Activated gamma-delta T cell treated with anti-CD3 and anti-CD28 coated beads, Interleukin-2, amount 50 U/mL, for 16 hours (primary cell): ENCODE data around the gene HIRA.

Experiments
- DNase-seq: peaks from one replicate; pipeline ENCODE4 v3.0.0-alpha.2; 2020; ENCODE audit warnings: low read depth

HIRA gene

GRCh38 chr22:19410941-19411689, 20.4 kb downstream of the HIRA start:
- no peak for DNase-seq

DNA sequence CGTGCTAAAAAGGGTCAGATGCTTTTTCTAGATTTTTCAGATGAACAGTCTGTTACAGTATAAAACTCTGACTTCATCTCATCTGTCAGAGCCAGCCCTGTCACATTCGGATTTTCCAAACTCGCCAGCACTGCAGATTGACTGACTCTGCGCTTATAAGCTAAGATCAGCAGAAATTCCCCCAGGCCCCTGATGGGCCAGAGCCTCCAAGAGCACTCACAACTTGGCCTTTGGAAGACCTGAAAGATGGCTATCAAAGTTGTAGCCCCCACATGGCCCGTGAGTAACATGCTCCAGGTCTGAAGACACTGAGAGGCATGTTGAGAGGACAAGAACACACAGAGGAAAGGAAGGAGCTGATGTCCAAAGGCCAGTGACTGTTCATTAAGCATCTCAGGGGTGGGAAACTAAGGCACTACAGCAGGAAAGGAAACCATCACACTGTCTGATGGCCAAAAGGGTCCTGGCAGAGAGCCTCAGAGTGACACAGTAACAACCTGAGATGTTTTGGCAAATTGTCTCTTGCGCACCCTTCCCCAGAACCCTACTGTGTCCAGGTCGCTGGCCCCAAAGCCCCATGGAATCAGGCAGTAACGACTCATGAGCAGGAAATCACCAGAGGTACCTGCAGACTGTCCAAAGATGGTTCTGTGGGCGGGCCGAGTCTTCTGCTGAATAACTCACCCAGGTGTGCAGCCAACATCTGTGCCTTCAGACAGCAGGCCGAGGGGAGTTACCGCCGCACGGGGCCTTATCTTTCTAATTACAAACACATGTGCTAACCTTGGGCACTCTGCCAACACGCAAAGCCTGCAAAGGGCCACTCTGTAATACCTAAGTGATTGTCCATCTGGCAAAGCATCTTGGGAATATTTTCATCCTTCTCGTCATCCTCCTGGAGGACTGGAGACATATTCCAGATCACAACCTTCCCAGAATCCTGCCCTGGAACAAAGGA, 23.6 kb downstream of the HIRA start:
- DNase-seq: no peak

GRCh38 chr22:19406846-19407245, 24.7 kb downstream of the HIRA start:
- DNase-seq: no peak

DNA sequence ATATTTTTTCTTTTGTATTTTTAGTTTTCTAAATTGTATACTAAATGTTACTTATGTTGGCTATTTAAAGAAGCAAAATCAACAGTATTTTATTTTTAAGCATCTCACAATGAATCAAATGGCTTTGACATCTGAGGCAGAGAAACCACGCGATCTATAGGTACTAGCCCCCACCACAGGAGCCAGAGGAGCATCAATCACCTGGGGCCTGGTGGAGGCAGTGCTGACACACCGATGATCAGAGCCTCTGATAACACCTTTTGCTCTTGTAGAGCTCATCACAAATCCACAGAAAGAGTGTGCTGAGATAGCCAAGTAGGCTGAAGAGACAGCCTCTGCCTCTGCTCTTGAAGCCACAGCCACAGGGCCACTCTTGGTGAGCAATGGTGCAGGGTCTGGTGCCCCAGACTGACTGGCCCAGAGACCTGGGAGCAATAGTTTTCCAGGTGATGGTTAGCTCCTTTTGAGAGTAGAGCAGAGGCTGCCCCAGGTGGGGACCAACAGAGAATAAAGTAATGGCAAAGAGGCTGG, 25.2 kb downstream of the HIRA start:
- no peak for DNase-seq

- no peak for DNase-seq
These were observed 25.9 kb downstream of the HIRA start for GRCh38 chr22:19405652-19406051.

- no peak for DNase-seq
These were observed 26.4 kb downstream of the HIRA start for GRCh38 chr22:19405133-19405532.

DNA sequence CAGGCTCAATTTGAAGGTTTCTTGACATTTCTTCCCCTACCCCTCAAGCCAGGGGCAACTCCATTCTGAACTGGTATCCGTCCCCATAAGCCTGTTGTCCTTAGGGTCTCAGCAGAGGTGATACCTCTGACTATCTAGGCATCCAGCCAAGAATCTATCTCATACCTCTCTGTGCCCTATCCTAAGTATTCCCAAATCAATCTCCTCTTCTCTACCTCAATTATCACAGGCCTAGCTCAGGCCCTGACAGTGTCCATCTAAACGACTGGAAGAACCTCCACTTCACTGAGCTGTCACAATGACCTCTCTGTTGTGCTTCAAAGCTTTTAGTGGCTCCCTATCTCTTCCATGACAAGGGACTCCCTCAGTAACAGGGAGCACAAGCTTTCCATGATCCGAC, 26.9 kb downstream of the HIRA start:
- no peak for DNase-seq

GRCh38 chr22:19402642-19403191, 28.8 kb downstream of the HIRA start:
- no peak for DNase-seq

DNA sequence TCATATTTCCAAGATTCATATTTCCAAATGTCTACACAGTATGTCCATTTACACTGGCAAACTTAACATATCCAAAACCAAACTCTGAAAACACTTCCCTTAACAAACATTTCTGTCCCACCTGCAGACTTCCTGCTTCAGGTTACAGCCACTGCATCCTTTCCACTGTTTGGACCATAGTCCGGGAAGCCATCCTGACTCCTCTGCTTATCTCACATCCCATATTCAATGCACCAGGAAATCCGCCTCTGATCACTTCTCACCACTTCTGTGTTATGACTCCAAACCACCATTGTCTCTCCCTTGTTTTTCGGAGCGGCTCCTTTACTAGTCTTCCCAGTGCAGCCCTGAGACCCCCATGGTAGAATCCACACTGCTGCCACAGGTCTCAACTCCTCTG, 30.1 kb downstream of the HIRA start:
- no peak for DNase-seq

GRCh38 chr22:19400881-19401280, 30.7 kb downstream of the HIRA start:
- DNase-seq: no peak

DNA sequence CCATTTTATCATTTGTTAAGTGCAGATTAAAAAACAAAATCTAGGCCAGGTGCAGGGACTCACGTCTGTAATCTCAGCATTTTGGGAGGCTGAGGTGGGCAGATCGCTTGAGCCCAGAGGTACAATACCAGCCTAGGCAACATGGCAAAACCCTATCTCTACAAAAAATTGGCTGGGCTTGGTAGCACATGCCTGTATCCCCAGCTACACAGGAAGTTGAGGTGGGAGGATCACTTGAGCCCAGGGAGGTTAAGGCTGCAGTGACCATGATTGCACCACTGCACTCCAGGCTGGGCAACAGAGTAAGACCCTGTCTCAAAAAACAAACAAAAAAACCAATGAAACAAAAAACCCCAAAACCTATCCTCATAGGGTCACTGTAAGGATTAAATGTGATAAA, 32.9 kb downstream of the HIRA start:
- DNase-seq: no peak

DNA sequence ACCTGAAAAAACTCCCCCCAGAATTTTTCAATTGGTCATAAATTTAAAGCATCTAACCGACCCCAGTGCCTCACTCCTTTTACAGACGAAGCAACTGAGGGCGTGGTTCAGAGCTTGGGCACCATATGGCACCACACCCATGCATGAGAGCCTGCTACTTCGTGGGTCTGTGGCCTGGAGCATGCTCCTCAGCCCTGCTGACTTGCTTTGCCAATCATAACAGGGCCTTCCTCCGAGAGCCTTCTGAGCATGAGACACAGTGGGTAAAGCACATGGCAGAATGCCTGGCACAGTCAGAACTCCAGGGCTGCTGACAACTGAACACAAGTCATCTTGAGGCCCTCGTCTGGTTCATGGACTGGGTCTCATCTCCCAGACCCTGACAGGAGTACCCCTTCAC, 33.3 kb downstream of the HIRA start:
- no peak for DNase-seq

DNA sequence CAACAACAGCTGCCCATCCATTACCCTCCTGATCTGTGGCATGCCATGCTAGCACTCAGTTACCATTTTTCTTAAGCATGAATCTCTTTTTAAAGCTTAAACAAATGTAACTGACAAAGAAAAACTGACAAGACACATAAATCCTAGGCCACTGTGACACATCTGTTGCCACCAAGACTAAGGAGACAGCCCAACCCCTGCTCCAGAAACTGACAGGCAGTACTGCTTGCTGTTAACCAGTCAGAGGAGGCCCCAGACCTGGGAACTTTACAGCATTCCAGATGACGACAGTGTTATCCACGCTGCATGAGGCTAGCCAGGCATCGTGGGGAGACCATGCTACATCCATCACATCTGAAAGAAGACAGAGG, 33.8 kb downstream of the HIRA start:
- DNase-seq: no peak

GRCh38 chr22:19396934-19397733, 34.4 kb downstream of the HIRA start:
- DNase-seq: no peak

DNA sequence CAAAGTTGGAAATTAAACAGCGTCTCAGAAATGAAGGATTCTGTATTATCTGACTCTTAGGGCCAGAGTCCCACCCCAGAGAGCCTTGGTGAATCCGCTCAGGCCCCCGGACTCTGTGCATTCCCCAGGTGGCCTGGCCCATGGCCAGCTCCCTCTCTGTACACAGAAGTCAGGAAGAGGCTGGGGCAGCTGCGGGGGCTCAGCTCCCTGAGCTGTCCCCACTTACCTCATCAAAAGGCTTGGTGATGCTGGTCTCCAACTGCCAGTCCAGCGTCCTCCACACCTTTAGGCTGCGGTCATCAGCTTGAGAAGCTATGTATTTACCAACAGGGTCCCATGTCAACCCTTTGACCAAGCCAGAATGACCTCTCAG, 35.0 kb downstream of the HIRA start:
- DNase-seq: no peak

DNA sequence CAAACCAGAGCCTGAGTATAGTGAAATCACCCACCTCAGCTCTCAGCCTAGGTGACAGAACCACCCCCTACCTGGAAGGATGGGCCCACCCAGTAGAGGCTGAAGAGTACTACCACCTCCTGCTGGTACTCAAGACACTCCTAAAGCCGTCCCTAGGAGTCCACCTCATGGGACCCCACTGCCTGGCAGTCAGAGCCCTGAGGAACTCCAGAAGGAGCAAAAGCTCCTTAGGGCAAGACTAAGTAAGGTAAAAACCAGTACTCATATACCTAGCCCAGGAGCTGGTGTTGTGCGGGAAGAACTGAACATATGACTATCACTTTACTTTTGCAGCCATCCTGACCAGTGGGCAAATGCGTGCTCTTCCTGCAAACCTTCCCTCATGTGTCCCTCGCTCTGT, 36.3 kb downstream of the HIRA start:
- DNase-seq: no peak

DNA sequence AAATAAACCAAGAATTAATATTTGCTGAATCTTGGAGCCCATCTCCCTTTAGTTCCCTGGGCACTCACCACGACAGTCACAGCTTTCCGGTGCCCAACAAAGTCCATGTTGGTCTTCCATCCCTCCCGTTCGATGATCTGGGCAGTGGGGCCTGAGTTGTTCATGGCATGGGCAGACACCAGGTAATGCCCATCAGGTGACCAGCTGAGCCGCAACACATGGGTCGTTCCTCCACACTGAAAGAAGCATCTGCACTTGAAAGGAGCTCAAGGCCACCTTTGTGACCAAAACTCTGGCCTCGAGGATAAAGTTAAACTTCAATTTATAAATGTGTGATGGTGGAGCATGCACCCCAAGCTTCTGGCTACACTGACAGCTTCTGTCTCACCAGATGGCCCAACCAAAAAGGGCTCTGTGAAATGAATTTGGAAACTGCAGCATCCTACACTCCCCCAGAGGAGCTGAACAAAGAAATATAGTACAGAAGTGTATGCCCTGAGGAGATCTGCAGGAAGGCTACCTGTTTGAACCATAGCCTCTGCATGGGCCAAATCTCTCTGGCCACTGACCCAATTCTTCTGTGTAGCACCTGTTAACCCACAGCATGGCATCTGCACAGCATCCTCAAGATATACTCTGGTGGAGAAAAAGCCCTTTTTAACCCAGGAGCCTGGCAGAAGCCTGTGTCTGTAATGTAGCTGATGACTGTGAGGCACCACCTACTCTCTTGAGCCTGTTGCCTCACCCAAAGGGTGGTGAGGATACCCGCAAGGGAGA, 37.1 kb downstream of the HIRA start:
- DNase-seq: no peak

DNA sequence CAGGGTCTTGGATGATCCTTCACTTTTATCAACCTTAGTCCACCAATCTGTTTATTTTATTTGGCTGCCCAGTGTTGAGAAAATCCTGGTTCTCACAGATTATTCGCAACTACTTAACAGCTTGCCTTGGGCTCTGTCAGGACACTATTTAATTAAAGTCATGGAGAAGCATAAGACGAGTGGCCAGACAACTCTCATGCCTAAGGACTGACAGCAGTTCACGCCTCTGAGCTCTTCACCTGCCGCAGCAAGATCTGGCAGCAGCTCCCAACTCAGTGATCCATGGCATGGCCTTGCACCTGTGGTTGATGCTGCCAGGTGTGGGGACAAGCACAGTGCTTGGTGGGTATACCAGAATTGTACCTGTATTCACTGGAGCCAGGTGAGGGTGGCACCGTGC, 37.8 kb downstream of the HIRA start:
- no peak for DNase-seq

GRCh38 chr22:19387575-19387974, 44.0 kb downstream of the HIRA start:
- DNase-seq: no peak

- DNase-seq: no peak
These were observed 44.5 kb downstream of the HIRA start for GRCh38 chr22:19387038-19387437.

DNA sequence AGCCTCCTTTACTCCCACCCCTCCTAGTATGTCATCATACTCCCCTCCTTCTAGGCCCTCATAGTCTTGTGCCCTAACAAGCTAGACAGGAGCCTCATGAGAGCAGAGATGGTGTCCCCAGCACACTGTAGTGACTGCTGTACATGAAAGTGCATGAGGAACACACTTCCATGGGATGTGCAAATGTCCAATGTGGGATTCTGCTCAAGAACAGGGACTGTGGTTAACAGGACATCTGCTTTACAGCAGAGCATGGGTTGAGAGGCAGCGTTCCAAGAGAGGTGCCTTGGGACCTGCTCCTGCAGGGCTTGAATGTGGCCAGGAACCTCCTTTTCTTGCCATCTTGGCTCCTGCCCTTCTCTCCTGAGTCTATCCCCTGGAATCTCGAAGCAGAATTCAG, 45.3 kb downstream of the HIRA start:
- no peak for DNase-seq
